Stimulated activated CD4-positive, alpha-beta T cell treated with anti-CD3 and anti-CD28 coated beads, Interleukin-12 subunit alpha, Interleukin-12 subunit beta, amount 100 ng/mL, for 24 hours (primary cell): ENCODE results near the gene ELF4.

Source experiments
- DNase-seq, 2 experiments: peaks; one replicate each; pipeline ENCODE4 v3.0.0-alpha.2; 2020; ENCODE audit warnings: low read depth in 2 of 2

The ELF4 gene

GRCh38 chrX:130114141-130114588 is 3.9 kb upstream of the ELF4 start:
- no peak for DNase-seq

- DNase-seq = no peak
These were observed 1.2 kb upstream of the ELF4 start for GRCh38 chrX:130111220-130112154.

- no peak for DNase-seq
These were observed 593 bp downstream of the ELF4 start for GRCh38 chrX:130109429-130110378.

GRCh38 chrX:130108647-130109428 is 1.5 kb downstream of the ELF4 start:
- no peak for DNase-seq

GRCh38 chrX:130106071-130106470 is 4.2 kb downstream of the ELF4 start:
- DNase-seq = no peak

GRCh38 chrX:130105244-130105643 is 5.1 kb downstream of the ELF4 start:
- no peak for DNase-seq

- no peak for DNase-seq
These were observed 6.7 kb downstream of the ELF4 start for GRCh38 chrX:130103605-130104004.

GRCh38 chrX:130100180-130100579 is 10.1 kb downstream of the ELF4 start:
- DNase-seq = no peak

GRCh38 chrX:130098210-130098552 is 12.1 kb downstream of the ELF4 start:
- DNase-seq = no peak

GRCh38 chrX:130097507-130098209 is 12.6 kb downstream of the ELF4 start:
- no peak for DNase-seq

GRCh38 chrX:130095249-130096030 is 14.9 kb downstream of the ELF4 start:
- DNase-seq = no peak

- no peak for DNase-seq
These were observed 15.6 kb downstream of the ELF4 start for GRCh38 chrX:130094696-130095095.

- no peak for DNase-seq
These were observed 17.0 kb downstream of the ELF4 start for GRCh38 chrX:130093271-130093670.

GRCh38 chrX:130091980-130092522 is 18.2 kb downstream of the ELF4 start:
- peak; percentile 48 to 77 for DNase-seq

- DNase-seq = no peak
These were observed 19.9 kb downstream of the ELF4 start for GRCh38 chrX:130090364-130090763.

- peak; percentile 20 to 55 for DNase-seq
These were observed 23.7 kb downstream of the ELF4 start for GRCh38 chrX:130086447-130087206.

GRCh38 chrX:130085551-130086446 is 24.5 kb downstream of the ELF4 start:
- no peak for DNase-seq

GRCh38 chrX:130084631-130085237 is 25.6 kb downstream of the ELF4 start:
- no peak for DNase-seq
